Kidney epithelial cell (primary cell): ENCODE results near the gene ADPRS. TPM values are rescaled to one million over a fixed set of nuclear protein-coding genes. Genes with fewer than 3 reads are reported as not detected.

Source experiments
- DNase-seq: peaks from one replicate; pipeline ENCODE4 v3.0.0-alpha.2; 2010; ENCODE audit warnings: low read depth
- H3K27me3 ChIP-seq: 2 replicates; pipeline ENCODE4 v1.6.0; 2011; ENCODE audit warnings: low read length; ENCODE audit not compliant: control insufficient read depth, insufficient read depth
- H3K36me3 ChIP-seq: 2 replicates; pipeline ENCODE4 v1.5.1; 2011; ENCODE audit warnings: low read length; ENCODE audit not compliant: control insufficient read depth, insufficient read depth
- H3K4me3 ChIP-seq: 2 replicates; pipeline ENCODE4 v1.5.1; 2011; ENCODE audit warnings: low read depth, mild to moderate bottlenecking, control low read depth, low read length
- CTCF ChIP-seq: IDR thresholded peaks from 2 replicates; pipeline ENCODE4 v1.5.1; 2011; ENCODE audit warnings: mild to moderate bottlenecking, moderate library complexity, low read length, control low read depth, inconsistent platforms; ENCODE audit not compliant: insufficient read depth, poor library complexity, severe bottlenecking
- total RNA-seq: library from RNA; depleted of rRNA; stranded (reverse); fragments of >200 nt; gene quantifications from 2 replicates; pipeline ENCODE4 v1.2.3, GENCODE V29; 2015

Gene ADPRS
- total RNA-seq, 1 donor from 2014 or later = 70.3 TPM

GRCh38 chr1:36089393-36090121 lies 865 bp downstream of the ADPRS start:
- TF ChIP-seq CTCF = no peak
- Histone ChIP-seq H3K27me3 (no peaks in the 10 kb centered on the region), H3K4me3 (peak overlapping the region; percentile 85), H3K36me3 (peaks cover 5% of the 10 kb centered on the region)
- DNase-seq = no peak

- Histone ChIP-seq H3K27me3 (no peaks in the 10 kb centered on the region), H3K4me3 (no peak overlapping the region), H3K36me3 (peaks cover 8% of the 10 kb centered on the region)
- no peak for TF ChIP-seq CTCF
- no peak for DNase-seq
These were observed 2.4 kb downstream of the ADPRS start for GRCh38 chr1:36091141-36091540.

GRCh38 chr1:36091698-36092097 lies 3.0 kb downstream of the ADPRS start:
- Histone ChIP-seq H3K4me3 (no peak overlapping the region), H3K36me3 (peaks cover 8% of the 10 kb centered on the region), H3K27me3 (no peaks in the 10 kb centered on the region)
- no peak for DNase-seq
- TF ChIP-seq CTCF = no peak

- H3K36me3 ChIP-seq = peaks cover 10% of the 10 kb centered on the region
- H3K4me3 ChIP-seq = no peak overlapping the region
- no peak for TF ChIP-seq CTCF
- DNase-seq = no peak
- no peaks in the 10 kb centered on the region for H3K27me3 ChIP-seq
These were observed 3.6 kb downstream of the ADPRS start for GRCh38 chr1:36092166-36092797.

GRCh38 chr1:36092798-36093185 lies 4.1 kb downstream of the ADPRS start:
- Histone ChIP-seq H3K27me3 (no peaks in the 10 kb centered on the region), H3K4me3 (no peak overlapping the region), H3K36me3 (peaks cover 10% of the 10 kb centered on the region)
- no peak for TF ChIP-seq CTCF
- DNase-seq = no peak
